SKM-1 (cell line): ENCODE data around the gene GMEB2.

Source experiments
- DNase-seq: peaks from one replicate; lab custom pipeline; 2025; ENCODE audit not compliant: unreplicated experiment; lab: John Stamatoyannopoulos, UW

The GMEB2 gene

DNA sequence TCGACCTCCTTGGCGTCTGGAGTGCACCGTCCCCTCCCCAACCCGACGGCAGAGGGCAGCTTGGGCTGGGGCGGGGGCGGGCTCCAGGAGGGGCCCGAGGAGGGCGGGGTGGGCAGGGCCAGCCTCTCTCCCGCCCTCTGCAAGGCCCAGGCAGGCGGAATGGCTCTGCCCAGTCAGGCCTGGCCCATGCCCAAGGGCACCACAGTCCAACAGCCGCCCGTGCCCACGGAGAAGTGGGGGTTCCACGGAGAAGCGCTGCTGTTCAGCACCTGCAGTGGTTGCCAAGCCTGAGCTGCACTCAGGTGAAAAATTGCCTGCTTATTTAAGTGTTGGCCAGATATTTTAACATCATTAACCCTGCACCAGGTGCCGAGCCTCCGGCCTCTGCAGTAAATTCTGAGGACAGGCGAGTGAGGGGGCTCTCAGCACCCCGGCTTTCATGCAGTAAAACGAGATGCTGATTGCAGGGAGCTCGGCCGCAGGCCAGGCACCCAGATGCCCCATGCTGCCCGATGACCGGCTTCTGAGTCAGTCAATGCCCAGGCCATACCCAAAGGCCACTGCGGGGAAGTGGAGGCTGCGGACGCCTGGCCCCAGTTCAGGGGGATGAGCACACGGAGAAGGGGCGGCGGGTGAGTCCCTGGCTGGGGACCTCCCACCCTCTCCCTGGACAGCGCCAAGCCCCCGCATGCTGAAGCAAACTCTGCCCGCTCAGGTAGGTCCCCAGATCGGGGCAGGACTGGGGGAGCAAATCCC lies 79.0 kb downstream of the GMEB2 start, which contains the start of gene SRMS:
Gene SRMS, minus strand, starts transcription at position 25 of the 756 bp plus-strand sequence. CDS start 286 bp downstream, outside the sequence.
- no peak for DNase-seq

DNA sequence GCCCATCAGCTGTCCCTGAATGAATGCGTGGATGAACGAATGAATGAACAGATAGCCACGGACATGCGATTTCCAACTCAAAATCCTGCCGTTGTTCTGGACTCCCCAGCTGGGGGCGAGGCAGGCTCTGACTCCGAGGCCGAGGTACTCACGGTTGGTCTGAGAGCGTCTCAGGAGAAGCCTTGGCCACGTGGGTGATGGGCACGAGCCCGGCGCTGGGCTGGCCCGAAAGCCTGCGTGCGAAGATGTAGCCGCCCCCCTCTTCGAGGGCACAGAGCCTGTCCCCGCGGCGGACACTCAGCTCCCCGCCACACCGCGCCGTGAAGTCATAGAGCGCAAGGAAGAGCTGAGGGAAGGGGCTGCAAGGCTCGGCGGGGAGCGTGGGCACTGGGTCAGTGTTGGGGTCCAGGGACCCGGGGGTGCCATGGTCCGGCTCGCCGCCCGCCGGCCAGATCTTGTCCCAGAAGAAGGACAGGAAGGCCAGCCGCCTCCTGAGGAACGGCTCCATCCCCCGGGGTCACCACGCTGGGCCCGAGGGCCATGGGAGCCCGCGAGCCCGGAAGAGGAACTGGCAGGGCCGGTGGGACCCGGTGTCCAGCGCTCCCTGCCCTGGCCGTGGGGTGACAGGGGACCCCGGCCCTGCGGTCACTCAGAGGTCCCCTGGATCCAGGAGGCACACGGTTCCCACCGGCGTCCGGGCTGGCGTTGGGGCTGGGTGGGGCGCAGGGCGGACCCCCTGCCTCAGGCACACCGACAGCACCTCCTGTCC lies 79.8 kb downstream of the GMEB2 start:
- no peak for DNase-seq

- no peak for DNase-seq
Observed at GRCh38 chr20:63546256-63546955, 80.5 kb downstream of the GMEB2 start.

DNA sequence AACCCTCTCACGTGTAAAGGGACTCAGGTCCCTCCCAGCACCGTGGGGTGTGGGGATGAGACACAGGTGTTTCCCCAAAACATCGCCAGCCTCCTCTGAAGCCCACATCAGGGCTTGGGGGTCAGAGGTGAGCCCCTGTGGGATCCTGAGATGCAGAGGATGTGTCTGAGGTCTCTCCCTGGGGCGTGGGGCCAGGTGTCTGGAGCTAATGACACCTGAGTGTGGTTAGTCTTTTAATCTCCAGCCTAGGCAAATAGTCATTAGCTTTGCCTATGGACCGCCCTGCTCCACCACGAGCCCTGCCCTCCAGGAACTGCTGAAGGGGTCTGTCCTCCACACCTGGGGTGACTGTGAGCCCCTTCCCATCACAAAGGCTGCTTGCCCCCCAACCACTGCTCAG lies 81.1 kb downstream of the GMEB2 start:
- DNase-seq, result no peak

- DNase-seq, result no peak
Observed at GRCh38 chr20:63544958-63545516, 81.9 kb downstream of the GMEB2 start.

DNA sequence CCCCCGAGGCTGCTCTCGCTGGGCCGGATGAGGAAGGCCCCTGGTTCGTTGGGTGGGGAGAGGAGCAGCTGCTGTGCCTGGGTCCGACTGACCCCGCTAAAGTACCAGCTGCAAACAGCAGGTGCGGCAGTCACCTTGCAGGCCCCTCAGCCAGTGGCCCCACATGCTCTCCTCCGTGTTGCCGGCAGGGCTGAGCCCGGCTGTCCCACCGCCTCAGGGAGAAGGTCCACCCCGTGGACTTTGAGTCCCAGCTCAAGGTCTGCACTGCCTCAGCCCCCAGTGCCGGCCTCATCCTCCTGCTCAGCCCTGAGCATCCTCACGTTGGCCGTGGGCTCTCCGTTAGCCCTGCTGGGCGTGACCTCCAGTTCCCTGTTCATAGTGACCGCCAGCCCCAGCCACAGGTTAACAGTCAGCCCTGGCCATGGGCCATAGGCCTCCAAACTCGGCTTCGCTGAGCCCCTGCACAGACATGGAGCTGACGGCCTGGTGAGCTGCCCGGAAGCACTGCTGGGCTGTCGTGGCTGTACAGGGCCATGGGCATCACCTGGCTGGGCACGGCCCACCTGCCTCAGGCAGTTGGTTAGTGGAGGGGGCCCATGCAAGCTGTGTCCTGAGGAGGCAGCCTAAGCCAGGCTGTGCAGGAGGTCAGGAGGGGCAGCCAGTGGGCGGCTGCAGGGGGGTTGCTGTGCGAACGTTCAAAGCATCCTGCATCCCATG lies 82.5 kb downstream of the GMEB2 start:
- DNase-seq, result no peak

GRCh38 chr20:63543733-63544132 lies 83.2 kb downstream of the GMEB2 start:
- no peak for DNase-seq

GRCh38 chr20:63543131-63543530 lies 83.8 kb downstream of the GMEB2 start:
- DNase-seq, result no peak

DNA sequence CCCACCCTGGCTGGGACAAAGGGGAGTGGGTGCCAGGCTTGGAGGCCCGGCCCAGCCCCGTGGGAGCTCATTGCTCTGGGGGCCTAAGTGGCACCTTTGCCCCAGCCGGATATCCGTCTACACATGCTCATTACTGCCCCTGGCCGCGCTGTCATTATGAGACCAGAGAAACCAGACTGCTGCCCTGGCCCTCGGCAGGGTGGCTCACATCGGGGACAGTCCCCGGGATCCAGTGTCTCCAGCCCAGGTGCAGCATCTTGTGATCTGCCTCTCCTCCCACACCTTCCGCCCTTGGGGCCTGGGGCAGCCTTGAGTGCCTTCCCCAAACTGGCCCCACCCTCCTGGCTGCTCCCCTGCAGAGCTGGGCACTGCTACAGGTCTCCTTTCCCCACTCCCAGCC lies 84.2 kb downstream of the GMEB2 start:
- no peak for DNase-seq

GRCh38 chr20:63542031-63542559 lies 84.8 kb downstream of the GMEB2 start:
- DNase-seq, result no peak

- no peak for DNase-seq
Observed at GRCh38 chr20:63541371-63541770, 85.5 kb downstream of the GMEB2 start.

GRCh38 chr20:63540417-63541186 lies 86.3 kb downstream of the GMEB2 start:
- DNase-seq, result no peak

DNA sequence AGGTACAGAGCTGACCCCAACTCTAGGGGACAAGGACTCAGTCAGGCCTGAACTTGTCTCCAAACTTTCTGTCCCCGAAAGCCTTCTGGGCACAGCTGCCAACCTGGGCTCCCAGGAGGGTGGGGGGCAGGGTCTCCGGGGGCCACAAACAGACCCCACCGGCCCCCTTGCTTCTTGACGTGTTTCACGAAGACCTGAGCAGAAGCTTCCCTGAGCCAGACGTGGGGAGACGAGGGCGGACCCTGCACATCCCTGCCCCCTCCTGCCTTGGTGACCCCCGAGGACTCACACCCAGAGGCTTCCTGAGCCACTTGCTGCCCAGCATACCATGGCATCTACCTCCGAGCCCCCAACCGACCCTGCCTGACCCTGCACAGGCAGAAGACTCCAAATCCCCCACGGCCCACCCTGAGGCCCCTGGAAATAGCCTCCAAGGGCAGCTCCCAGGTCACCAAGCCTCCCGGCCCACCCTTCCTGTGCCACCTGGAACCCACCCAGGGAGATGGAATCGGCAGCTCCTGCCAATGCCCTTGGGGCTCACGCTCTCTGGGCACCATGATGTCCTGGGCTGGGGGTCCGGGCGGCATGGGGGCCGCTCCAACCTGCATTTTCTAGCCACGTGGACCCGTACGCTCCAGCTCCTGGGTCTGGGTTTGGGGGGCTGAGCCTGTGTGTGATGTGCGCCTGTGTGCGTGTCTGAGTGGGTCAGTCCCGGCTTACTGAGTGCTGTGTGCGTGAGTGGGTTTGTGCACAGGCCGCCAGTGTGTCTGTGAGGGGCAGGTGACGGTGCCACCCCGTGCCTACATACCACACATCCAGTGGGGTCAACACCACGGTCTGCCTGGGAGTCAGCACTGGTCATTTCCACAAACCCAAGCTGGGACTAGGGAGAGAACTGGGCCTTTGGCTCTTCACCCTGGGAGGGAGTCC lies 87.2 kb downstream of the GMEB2 start:
- DNase-seq, result no peak

GRCh38 chr20:63539092-63539430 lies 87.8 kb downstream of the GMEB2 start:
- DNase-seq, result no peak

- DNase-seq, result no peak
Observed at GRCh38 chr20:63538204-63539091, 88.5 kb downstream of the GMEB2 start.
